ENCODE measurements around the gene USP49.

- TF ChIP-seq ASH2L (IDR thresholded peaks at IDR 0.05; ENCODE audit: borderline replicate concordance, low read depth) = no peak
- no peak for TF ChIP-seq POLR2A (IDR thresholded peaks at IDR 0.05; ENCODE audit: low read depth, low read length)
- no peak for TF ChIP-seq TCF12 (IDR thresholded peaks at IDR 0.05; ENCODE audit: low read depth, low read length)
- TF ChIP-seq RAD51 (IDR thresholded peaks at IDR 0.05) = no peak
- TF ChIP-seq FOXK2 (IDR thresholded peaks at IDR 0.05) = no peak
- no peak for TF ChIP-seq SP1 (IDR thresholded peaks at IDR 0.05; ENCODE audit: low read depth, low read length)
- TF ChIP-seq RFX5 (IDR thresholded peaks at IDR 0.05; ENCODE audit: low read depth, low read length) = no peak
- no peak for TF ChIP-seq ZBTB33 (IDR thresholded peaks at IDR 0.05)
- TF ChIP-seq CTCF (IDR thresholded peaks at IDR 0.05 in 2 of 3, conservative IDR thresholded peaks at IDR 0.05 in 1 of 3; ENCODE audit: control insufficient read depth in 2 of 3, extremely low read depth in 1 of 3, insufficient read depth in 1 of 3, low read depth in 3 of 3, low read length in 3 of 3) = no peak
- no peak for TF ChIP-seq CHD2 (IDR thresholded peaks at IDR 0.05; ENCODE audit: borderline replicate concordance, low read depth, low read length)
- TF ChIP-seq HDAC2 (IDR thresholded peaks at IDR 0.05) = no peak
- TF ChIP-seq PBX3 (IDR thresholded peaks at IDR 0.05; ENCODE audit: insufficient replicate concordance, low read depth, low read length) = no peak
These were observed 1.1 kb upstream of the USP49 start for GRCh38 chr6:41896281-41896680.

Data from GM12878 (cell line).